T-helper 1 cell (primary cell): ENCODE measurements around the gene TNRC6C.
A peak's percentile ranks its signal among the peaks of the same experiment; 100 is the strongest.
"Not testable (repeated sequence)": the region's sequence is repeated elsewhere in the genome, so short reads cannot be mapped to it uniquely, and the experiment has no call there.

Experiments used
- DNase-seq, 5 donors: peaks; one replicate each; pipeline ENCODE4 v3.0.0-alpha.2; 2012 to 2020

TNRC6C gene

GRCh38 chr17:77933777-77934398 lies 24.6 kb upstream of the TNRC6C start:
- DNase-seq, result no peak

GRCh38 chr17:77935121-77935571 lies 23.4 kb upstream of the TNRC6C start:
- DNase-seq, result no peak

GRCh38 chr17:77935744-77936143 lies 22.8 kb upstream of the TNRC6C start:
- DNase-seq, result not testable (repeated sequence)

GRCh38 chr17:77936881-77937280 lies 21.6 kb upstream of the TNRC6C start:
- DNase-seq, result no peak

- no peak for DNase-seq
Observed at GRCh38 chr17:77941004-77941403, 17.5 kb upstream of the TNRC6C start.

GRCh38 chr17:77942112-77942988 lies 16.2 kb upstream of the TNRC6C start:
- DNase-seq, result no peak

GRCh38 chr17:77943971-77944370 lies 14.5 kb upstream of the TNRC6C start:
- DNase-seq, result no peak

- no peak for DNase-seq
Observed at GRCh38 chr17:77944390-77945222, 13.9 kb upstream of the TNRC6C start.

- DNase-seq, result no peak
Observed at GRCh38 chr17:77946900-77947645, 11.4 kb upstream of the TNRC6C start.

GRCh38 chr17:77948690-77949114 lies 9.8 kb upstream of the TNRC6C start:
- DNase-seq, result no peak

GRCh38 chr17:77951123-77951522 lies 7.4 kb upstream of the TNRC6C start:
- no peak for DNase-seq

GRCh38 chr17:77952368-77952767 lies 6.1 kb upstream of the TNRC6C start:
- DNase-seq, result no peak

GRCh38 chr17:77957235-77957856 lies 1.2 kb upstream of the TNRC6C start:
- peak in 1 of 5 donors; percentile 29 for DNase-seq

GRCh38 chr17:77958716-77959125 lies 218 bp downstream of the TNRC6C start:
- peak in 1 of 5 donors; percentile 6 for DNase-seq

GRCh38 chr17:77959126-77959925 lies 823 bp downstream of the TNRC6C start:
- peak in 4 of 5 donors; percentile 17 to 28 (median 20) for DNase-seq

- peak in 3 of 5 donors; percentile 17 to 32 (median 22) for DNase-seq
Observed at GRCh38 chr17:77959926-77960521, 1.5 kb downstream of the TNRC6C start.

- DNase-seq, result no peak
Observed at GRCh38 chr17:77961741-77962140, 3.2 kb downstream of the TNRC6C start.

- DNase-seq, result no peak
Observed at GRCh38 chr17:77962348-77962747, 3.8 kb downstream of the TNRC6C start.

- peak in 3 of 5 donors; percentile 33 to 47 (median 35) for DNase-seq
Observed at GRCh38 chr17:77963441-77963840, 4.9 kb downstream of the TNRC6C start.

GRCh38 chr17:77965352-77965751 lies 6.8 kb downstream of the TNRC6C start:
- DNase-seq, result no peak
